GM18502 (cell line): Measurements from ENCODE around the gene SMIM7.

Experiments
- ATAC-seq: cut with Tn5 transposase; IDR thresholded peaks from one replicate; pipeline ENCODE4 v1.9.1; 2021; ENCODE audit warnings: mild to moderate bottlenecking; ENCODE audit not compliant: unreplicated experiment, poor library complexity

SMIM7 gene

DNA sequence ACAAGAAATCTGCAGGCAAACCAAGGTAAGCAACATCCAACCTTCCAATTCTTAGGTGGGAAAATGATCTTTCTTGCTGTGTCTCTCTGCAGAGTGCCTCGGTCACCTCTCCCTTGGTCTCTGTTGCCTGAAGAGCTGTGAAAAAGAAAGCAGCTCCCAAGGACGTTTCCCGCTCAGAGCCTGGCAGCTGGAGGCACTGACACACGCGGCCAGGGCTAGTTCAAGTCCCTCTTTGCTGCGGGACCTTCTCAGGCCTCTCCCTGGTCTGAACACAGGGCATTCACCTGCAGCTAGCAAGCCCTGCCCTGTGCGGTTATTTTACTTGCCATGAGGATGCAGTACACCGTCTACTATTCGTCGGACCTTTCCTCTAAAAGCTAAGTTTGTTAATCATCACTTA lies 35.7 kb downstream of the SMIM7 start:
- ATAC-seq: no peak

DNA sequence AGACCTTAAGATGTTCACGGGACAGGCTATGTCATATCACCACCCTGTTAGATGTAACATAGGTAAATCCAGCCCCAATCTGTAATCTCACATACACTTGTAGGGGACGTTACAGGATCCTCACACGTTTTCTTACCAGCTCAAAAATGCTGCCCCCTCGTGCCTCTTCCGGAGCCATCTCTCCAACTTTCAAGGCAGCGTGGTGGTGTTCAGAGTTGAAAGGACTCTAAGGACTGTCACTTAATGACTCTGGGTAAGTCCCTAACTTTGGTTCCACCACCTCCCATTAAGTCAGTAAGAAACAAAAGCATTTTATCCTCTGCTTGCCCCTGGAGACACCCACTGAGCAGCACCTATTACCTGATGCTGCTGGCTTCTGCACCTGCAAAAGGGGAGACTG lies 36.4 kb downstream of the SMIM7 start:
- no peak for ATAC-seq

- no peak for ATAC-seq
Observed at GRCh38 chr19:16623066-16623465, 36.9 kb downstream of the SMIM7 start.

- no peak for ATAC-seq
Observed at GRCh38 chr19:16621165-16621800, 38.7 kb downstream of the SMIM7 start.

- ATAC-seq: no peak
Observed at GRCh38 chr19:16620584-16620983, 39.4 kb downstream of the SMIM7 start.

- ATAC-seq: no peak
Observed at GRCh38 chr19:16620018-16620417, 39.9 kb downstream of the SMIM7 start.

DNA sequence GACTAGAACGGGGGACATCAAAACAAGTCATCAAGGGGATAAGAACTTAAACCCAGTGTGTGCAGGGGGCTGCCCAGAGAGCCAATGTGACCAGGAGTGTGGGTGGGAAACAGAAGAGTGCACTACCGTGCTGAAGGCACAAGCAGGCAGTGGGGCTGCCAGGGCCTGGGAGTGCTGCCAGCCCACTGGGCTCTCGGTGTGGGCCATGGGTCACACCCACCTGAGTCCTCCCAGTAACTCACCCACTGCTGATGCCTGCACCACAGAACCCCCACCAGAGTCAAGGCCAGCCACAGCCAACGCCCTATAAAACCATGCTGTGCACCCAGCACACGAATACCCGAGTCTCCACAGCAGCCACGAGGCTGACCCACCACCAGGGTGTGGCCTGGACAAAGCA lies 40.5 kb downstream of the SMIM7 start:
- ATAC-seq: no peak

GRCh38 chr19:16618248-16618647 lies 41.7 kb downstream of the SMIM7 start:
- no peak for ATAC-seq

- ATAC-seq: no peak
Observed at GRCh38 chr19:16615808-16616207, 44.1 kb downstream of the SMIM7 start.

GRCh38 chr19:16614941-16615340 lies 45.0 kb downstream of the SMIM7 start:
- ATAC-seq: no peak

DNA sequence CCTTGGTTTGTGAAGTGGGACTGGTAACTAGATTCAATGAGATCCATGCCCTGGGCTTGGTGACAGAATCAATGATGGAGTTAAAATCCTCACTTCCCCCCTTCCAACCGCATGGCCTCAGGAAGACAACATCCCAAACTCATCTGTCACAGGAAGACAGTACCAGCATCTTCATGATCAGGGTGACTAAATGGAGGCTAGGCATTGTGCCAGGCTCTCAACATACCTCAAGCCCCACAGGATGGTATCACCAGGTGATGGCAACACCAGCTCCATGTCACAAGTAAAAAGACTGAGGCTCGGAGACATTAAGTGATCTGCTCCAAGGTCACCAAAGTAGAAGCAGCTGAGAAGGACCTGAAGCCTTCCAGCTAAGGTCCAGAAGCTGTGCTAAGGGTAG lies 46.1 kb downstream of the SMIM7 start:
- no peak for ATAC-seq

DNA sequence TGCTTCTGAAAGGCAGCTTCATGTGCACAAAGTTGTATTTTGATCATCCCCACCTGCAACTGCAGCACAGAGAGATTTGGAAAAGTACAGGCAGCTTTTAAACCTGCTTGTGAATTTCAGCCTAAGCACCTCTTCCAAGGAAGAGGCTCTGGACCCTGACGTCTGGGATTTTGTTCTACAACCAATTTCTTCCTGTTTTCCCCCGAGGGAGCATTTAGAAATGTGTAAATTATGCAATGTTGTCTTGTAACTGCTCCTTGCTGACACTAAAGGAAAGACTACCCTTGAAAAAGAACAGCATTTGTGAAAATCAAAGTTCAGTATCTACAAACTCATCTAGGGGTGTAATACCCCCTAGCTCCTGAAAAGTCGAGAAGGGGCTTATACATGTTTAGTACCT lies 47.3 kb downstream of the SMIM7 start:
- no peak for ATAC-seq

DNA sequence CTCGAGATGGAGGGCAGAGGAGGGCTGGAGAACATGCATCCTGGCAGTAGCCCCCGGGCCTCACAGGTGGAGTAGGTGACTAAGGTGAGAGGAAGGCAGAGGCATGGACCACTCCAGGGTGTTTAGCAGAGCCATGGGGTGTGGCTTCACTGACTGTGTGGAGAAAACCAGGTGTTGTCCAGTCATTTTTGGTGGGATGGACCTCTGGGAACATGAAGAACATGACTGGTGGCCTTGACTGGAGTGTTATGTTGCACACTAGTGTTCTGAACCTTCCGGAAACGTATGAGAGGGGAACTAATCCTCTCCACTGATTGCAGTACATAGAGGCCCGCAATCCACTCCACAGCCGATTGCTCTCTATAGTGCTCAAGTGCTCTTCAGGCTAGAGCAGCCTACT lies 48.8 kb downstream of the SMIM7 start:
- ATAC-seq: no peak

DNA sequence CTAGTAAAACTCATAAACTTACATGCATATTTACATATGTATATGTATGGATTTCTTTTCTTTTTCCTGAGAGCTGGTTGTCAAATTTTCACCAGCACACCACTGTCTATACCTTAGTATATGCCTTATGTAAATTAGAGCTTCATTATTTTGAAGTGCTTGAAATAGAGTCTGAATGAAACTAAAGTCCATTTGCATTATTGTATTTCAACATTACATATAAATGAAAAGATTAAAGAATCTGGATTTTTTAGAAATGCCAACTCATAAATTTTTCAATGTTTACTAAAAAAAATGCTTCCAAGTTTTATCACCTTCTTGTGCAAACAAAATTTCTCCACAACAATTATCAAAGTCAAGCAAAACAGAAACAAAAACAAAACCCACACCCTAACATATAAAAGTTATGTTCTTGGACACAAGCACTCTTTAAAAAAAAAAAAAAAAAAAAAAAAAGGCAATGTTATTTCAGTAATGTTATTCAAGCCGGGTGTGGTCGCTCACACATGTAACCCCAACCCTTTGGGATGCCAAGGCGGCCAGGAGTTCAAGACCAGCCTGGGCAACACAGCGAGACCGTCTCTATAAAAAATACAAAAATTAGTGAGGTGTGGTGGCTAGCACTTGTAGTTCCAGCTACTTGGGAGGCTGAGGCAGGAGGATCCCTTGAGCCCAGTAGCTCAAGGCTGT lies 50.3 kb downstream of the SMIM7 start:
- ATAC-seq: no peak

GRCh38 chr19:16608290-16608739 lies 51.6 kb downstream of the SMIM7 start:
- ATAC-seq: no peak

- no peak for ATAC-seq
Observed at GRCh38 chr19:16607819-16608218, 52.1 kb downstream of the SMIM7 start.

DNA sequence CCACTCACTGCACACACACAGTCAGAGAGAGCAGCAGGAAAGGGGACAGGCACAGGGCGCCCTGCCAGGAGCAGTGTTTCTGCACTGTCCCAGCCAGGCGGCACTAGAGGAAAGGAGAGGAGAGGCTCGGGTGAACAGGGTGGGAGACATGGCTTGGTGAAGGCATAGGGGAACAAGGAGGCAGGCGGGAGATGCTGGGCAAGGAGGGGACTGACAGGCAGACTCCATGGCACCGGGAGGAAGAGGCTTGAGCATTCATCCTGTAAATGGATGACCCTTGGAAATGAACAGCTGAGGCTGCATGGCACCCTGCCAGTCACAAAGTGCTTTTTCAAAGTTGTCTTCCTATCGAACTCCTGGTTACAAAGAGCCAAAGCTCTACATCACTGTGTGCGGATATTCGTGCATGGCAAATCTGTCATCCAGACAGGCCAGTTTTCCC lies 54.4 kb downstream of the SMIM7 start:
- ATAC-seq: no peak

DNA sequence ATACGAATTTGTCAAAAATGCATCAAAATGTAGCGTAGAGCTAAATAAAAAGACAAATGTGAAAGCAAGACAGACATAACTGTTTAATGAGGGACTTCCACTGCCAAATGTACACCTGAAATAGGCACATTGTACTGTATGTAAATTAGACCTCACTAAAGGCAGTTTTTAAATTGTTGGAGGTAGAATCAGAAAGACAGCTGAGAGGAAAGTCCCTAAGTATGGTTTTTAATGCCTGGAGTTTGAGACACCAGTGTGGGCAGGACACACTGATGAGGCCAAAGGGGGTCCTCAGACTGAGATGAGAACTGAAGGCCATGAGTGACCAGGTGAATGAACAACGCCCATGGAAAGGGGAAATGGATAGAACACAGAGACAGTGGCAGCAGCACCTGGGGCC lies 54.8 kb downstream of the SMIM7 start:
- no peak for ATAC-seq

DNA sequence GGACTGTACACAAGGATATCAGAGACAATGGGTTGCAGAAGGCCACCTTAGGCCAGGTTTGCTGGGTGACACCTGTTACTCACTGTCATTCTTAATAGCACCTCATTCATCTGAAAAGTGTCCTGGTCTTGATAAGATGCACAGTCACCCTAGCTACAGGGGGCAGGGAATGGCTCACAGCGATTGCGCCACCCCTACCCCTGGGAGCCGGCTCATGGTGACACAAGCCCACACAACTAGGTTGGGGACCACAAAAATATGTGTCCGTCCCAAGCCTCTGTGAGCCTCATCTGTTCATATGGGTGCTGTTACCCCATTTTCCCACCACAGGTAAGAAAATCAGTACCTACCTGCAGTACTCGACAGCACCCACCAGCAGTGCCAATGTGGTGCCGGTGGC lies 55.3 kb downstream of the SMIM7 start:
- no peak for ATAC-seq

GRCh38 chr19:16603090-16603489 lies 56.9 kb downstream of the SMIM7 start:
- no peak for ATAC-seq

- no peak for ATAC-seq
Observed at GRCh38 chr19:16601378-16602052, 58.4 kb downstream of the SMIM7 start.

- no peak for ATAC-seq
Observed at GRCh38 chr19:16600824-16601223, 59.1 kb downstream of the SMIM7 start.
